Right forelimb (tissue), 1 donor: ENCODE measurements around the gene CLCA1.

ENCODE experiments used
- DNase-seq: peaks from one replicate; pipeline ENCODE4 v3.0.0-alpha.2; 2018

The CLCA1 gene

GRCh38 chr1:86468501-86468977, at the start of gene CLCA1:
Gene CLCA1, plus strand, starts transcription at chr1:86468927. Its CDS starts 45 bp downstream, at chr1:86468972.
- no peak for DNase-seq

- DNase-seq: no peak
Measured at GRCh38 chr1:86419277-86419903, 49.3 kb upstream of the CLCA1 start.

GRCh38 chr1:86421601-86422280, 47.0 kb upstream of the CLCA1 start:
- no peak for DNase-seq

- DNase-seq: no peak
Measured at GRCh38 chr1:86423473-86423872, 45.3 kb upstream of the CLCA1 start.

- no peak for DNase-seq
Measured at GRCh38 chr1:86423873-86424272, 44.9 kb upstream of the CLCA1 start, which contains the start of gene CLCA2. Gene CLCA2, plus strand, starts transcription at chr1:86424171. Its CDS starts 77 bp downstream, at chr1:86424248.

GRCh38 chr1:86429122-86429725, 39.5 kb upstream of the CLCA1 start:
- no peak for DNase-seq

GRCh38 chr1:86429835-86430234, 38.9 kb upstream of the CLCA1 start:
- no peak for DNase-seq

GRCh38 chr1:86430376-86430775, 38.4 kb upstream of the CLCA1 start:
- no peak for DNase-seq

- no peak for DNase-seq
Measured at GRCh38 chr1:86434059-86434458, 34.7 kb upstream of the CLCA1 start.

GRCh38 chr1:86435327-86435726, 33.4 kb upstream of the CLCA1 start:
- DNase-seq: no peak

GRCh38 chr1:86436041-86436440, 32.7 kb upstream of the CLCA1 start:
- no peak for DNase-seq

- no peak for DNase-seq
Measured at GRCh38 chr1:86441581-86441980, 27.1 kb upstream of the CLCA1 start.

- DNase-seq: no peak
Measured at GRCh38 chr1:86441997-86442396, 26.7 kb upstream of the CLCA1 start.

GRCh38 chr1:86445919-86446318, 22.8 kb upstream of the CLCA1 start:
- no peak for DNase-seq

GRCh38 chr1:86447198-86447790, 21.4 kb upstream of the CLCA1 start:
- DNase-seq: no peak

- no peak for DNase-seq
Measured at GRCh38 chr1:86448670-86449069, 20.1 kb upstream of the CLCA1 start.

- DNase-seq: no peak
Measured at GRCh38 chr1:86449103-86449502, 19.6 kb upstream of the CLCA1 start.

- no peak for DNase-seq
Measured at GRCh38 chr1:86450847-86451246, 17.9 kb upstream of the CLCA1 start.

GRCh38 chr1:86453664-86454063, 15.1 kb upstream of the CLCA1 start:
- DNase-seq: no peak

- DNase-seq: no peak
Measured at GRCh38 chr1:86455073-86455472, 13.7 kb upstream of the CLCA1 start.

GRCh38 chr1:86460998-86461397, 7.7 kb upstream of the CLCA1 start:
- DNase-seq: no peak

GRCh38 chr1:86461482-86461881, 7.2 kb upstream of the CLCA1 start:
- no peak for DNase-seq

GRCh38 chr1:86464819-86465218, 3.9 kb upstream of the CLCA1 start:
- DNase-seq: no peak
